HepG2 (cell line): ENCODE data around the gene TP53TG5. TPM values are rescaled to one million over a fixed set of nuclear protein-coding genes. Genes with fewer than 3 reads are reported as not detected.

Experiments used
- ATAC-seq: fragments of 200-7000 bp; cut with Tn5 transposase; 3 replicates; pipeline ENCODE4 v1.9.1; 2020; ENCODE audit warnings: mild to moderate bottlenecking, moderate library complexity
- BruUV-seq: library from RNA; stranded (reverse); fragments of 400-500 nt; replicated peaks from 2 replicates; lab custom pipeline; 2021; lab: Mats Ljungman, UMichigan
- CTCF ChIA-PET: fragments of 300-600 bp; formaldehyde crosslinking; extraction: SDS; loops from one replicate; lab custom pipeline; 2021; ENCODE audit warnings: low total read pairs, inconsistent platforms, low intra/inter-chr PET ratio; lab: Yijun Ruan, JAX
- POLR2A ChIA-PET: fragments of 350-600 bp; sonication (Branson Sonifier 250); formaldehyde crosslinking; loops from one replicate; lab custom pipeline; 2020; ENCODE audit warnings: antibody characterized with exemption, inconsistent platforms; lab: Yijun Ruan, JAX
- DNase-seq: peaks from one replicate; pipeline ENCODE4 v3.0.0-alpha.2; 2015; ENCODE audit warnings: low spot score
- FAIRE-seq: peaks from 3 replicates; lab custom pipeline; 2011; peaks lifted over from hg19 to GRCh38; lab: Jason Lieb, UNC
- H2AFZ ChIP-seq: one replicate; pipeline ENCODE4 v1.6.1; 2011; ENCODE audit warnings: low read length, inconsistent platforms
- H3K27ac ChIP-seq: fragments of 300-600 bp; 3 replicates; pipeline ENCODE4 v1.8.0; 2011; ENCODE audit warnings: mixed run types, mild to moderate bottlenecking, mixed read lengths, low read length, inconsistent platforms; ENCODE audit not compliant: insufficient read depth; ENCODE audit errors: extremely low read length
- H3K27me3 ChIP-seq, 2 experiments: fragments of 200-600 bp in 1 of 2; 2 replicates in 1 of 2; 3 replicates in 1 of 2; pipeline versions ENCODE4 v1.6.0 to v1.8.0; 2011; ENCODE audit warnings: low read length in 2 of 2, mild to moderate bottlenecking in 2 of 2, moderate library complexity in 2 of 2, inconsistent platforms in 1 of 2; ENCODE audit not compliant: insufficient read depth in 2 of 2, control insufficient read depth in 1 of 2
- H3K36me3 ChIP-seq, 2 experiments: fragments of 200-600 bp in 1 of 2; replicated peaks in 1 of 2; 2 replicates in 1 of 2; 3 replicates in 1 of 2; pipeline versions ENCODE4 v1.5.1 to v1.8.0; 2011; ENCODE audit warnings: low read length in 2 of 2, inconsistent platforms in 1 of 2; ENCODE audit not compliant: insufficient read depth in 2 of 2, control insufficient read depth in 1 of 2
- H3K4me1 ChIP-seq: 2 replicates; pipeline ENCODE4 v1.5.1; 2012; ENCODE audit warnings: low read length, inconsistent platforms; ENCODE audit not compliant: insufficient read depth
- H3K4me2 ChIP-seq: 2 replicates; pipeline ENCODE4 v1.6.0; 2011; ENCODE audit warnings: low read depth, low read length, inconsistent platforms
- H3K4me3 ChIP-seq, 3 experiments: fragments of 200-600 bp in 1 of 3; sonication (generic), shearing (Covaris generic) in 1 of 3; replicated peaks in 1 of 3; 2 replicates each; pipeline ENCODE4 v1.5.1; 2011 to 2016; ENCODE audit warnings: low read length in 3 of 3, inconsistent platforms in 2 of 3, low read depth in 2 of 3, mild to moderate bottlenecking in 2 of 3, control low read depth in 1 of 3, mixed read lengths in 1 of 3; ENCODE audit not compliant: insufficient read depth in 1 of 3
- H3K79me2 ChIP-seq: one replicate; pipeline ENCODE4 v1.6.1; 2011; ENCODE audit warnings: low read length, inconsistent platforms; ENCODE audit not compliant: insufficient read depth
- H3K9ac ChIP-seq: 2 replicates; pipeline ENCODE4 v1.6.0; 2011; ENCODE audit warnings: mild to moderate bottlenecking, low read depth, low read length, inconsistent platforms; ENCODE audit not compliant: insufficient read depth
- H3K9me3 ChIP-seq: 2 replicates; pipeline ENCODE4 v1.5.1; 2012; ENCODE audit warnings: mild to moderate bottlenecking, low read length
- H4K20me1 ChIP-seq: 2 replicates; pipeline ENCODE4 v1.6.0; 2011; ENCODE audit warnings: inconsistent platforms, mild to moderate bottlenecking, low read length, moderate library complexity; ENCODE audit not compliant: insufficient read depth
- ERF ChIP-seq: IDR thresholded peaks from 2 replicates; pipeline ENCODE4 v1.6.1; 2018; ENCODE audit warnings: missing biosample characterization, missing genetic modification reagents
- HHEX ChIP-seq: IDR thresholded peaks from 2 replicates; pipeline ENCODE4 v1.6.1; 2016; ENCODE audit warnings: control low read depth
- NPAS2 ChIP-seq: sonication (generic); formaldehyde crosslinking; IDR thresholded peaks from 2 replicates; pipeline ENCODE4 v1.8.0; 2022; ENCODE audit warnings: mild to moderate bottlenecking, missing genetic modification reagents, borderline replicate concordance
- PITX1 ChIP-seq: sonication (generic); formaldehyde crosslinking; IDR thresholded peaks from 2 replicates; pipeline ENCODE4 v1.5.1; 2020; ENCODE audit warnings: mild to moderate bottlenecking, missing genetic modification reagents
- REPIN1 ChIP-seq: sonication (generic); formaldehyde crosslinking; IDR thresholded peaks from 2 replicates; pipeline ENCODE4 v1.8.0; 2022; ENCODE audit warnings: missing genetic modification reagents, low read depth, mild to moderate bottlenecking, borderline replicate concordance
- SCMH1 ChIP-seq: sonication (generic); formaldehyde crosslinking; IDR thresholded peaks from 2 replicates; pipeline ENCODE4 v1.9.0; 2021; ENCODE audit warnings: missing genetic modification reagents, mild to moderate bottlenecking, borderline replicate concordance
- TOE1 ChIP-seq: sonication (generic); formaldehyde crosslinking; IDR thresholded peaks from 2 replicates; pipeline ENCODE4 v1.4.0; 2020; ENCODE audit warnings: mild to moderate bottlenecking, missing genetic modification reagents
- ZBTB25 ChIP-seq: IDR thresholded peaks from 2 replicates; pipeline ENCODE4 v1.6.1; 2018; ENCODE audit warnings: missing genetic modification reagents
- ZSCAN9 ChIP-seq: IDR thresholded peaks from 2 replicates; pipeline ENCODE4 v1.6.1; 2016; ENCODE audit warnings: borderline replicate concordance
- WGBS: methylation state at CpG from one replicate; pipeline ENCODE4 v1.1.6; 2017; ENCODE audit warnings: low lambda C conversion rate; 5-methylcytosine and 5-hydroxymethylcytosine counted together
- in situ Hi-C: cut with HindIII; loops from 2 replicates; pipeline ENCODE4 v1.10.0; 2017; ENCODE audit warnings: low pct_unique_long_range_greater_than_20kb; ENCODE audit not compliant: extremely low pct_ligation_motif_present
- intact Hi-C: fragments of 100-400 bp; cut with micrococcal nuclease; formaldehyde crosslinking; loops from one replicate; pipeline ENCODE4 v1.10.0; 2022; ENCODE audit not compliant: unreplicated experiment
- polyA plus RNA-seq, 8 experiments: library from polyadenylated mRNA; depleted of rRNA in 3 of 8; stranded (reverse) in 7 of 8; unstranded in 1 of 8; fragments of >200 nt; fragmentation: Illumina TruSeq in 4 of 8; extraction: Trizol in 4 of 8; gene quantifications; 2 replicates each; pipeline versions ENCODE4 v1.2.1 to v1.2.3, GENCODE V29; 2011 to 2016; ENCODE audit warnings: low read depth in 4 of 8, missing spikeins in 1 of 8, mixed read lengths in 1 of 8; ENCODE audit not compliant: insufficient read depth in 1 of 8
- total RNA-seq, 5 experiments: library from RNA; depleted of rRNA; stranded (reverse); fragments of >200 nt; fragmentation: Illumina TruSeq; extraction: Trizol; gene quantifications; 2 replicates each; pipeline ENCODE4 v1.2.3, GENCODE V29; 2016; ENCODE audit warnings: low read depth in 1 of 5
- TF ChIP-seq, protein P1 (sequence below): IDR thresholded peaks from 2 replicates; pipeline ENCODE4 v1.6.1; 2012; ENCODE audit warnings: low read depth, low read length, improper control_type of control experiment
- TF ChIP-seq, protein P2 (sequence below): sonication (generic); formaldehyde crosslinking; IDR thresholded peaks from 2 replicates; pipeline ENCODE4 v1.4.0; 2020; ENCODE audit warnings: mild to moderate bottlenecking, missing genetic modification reagents
- TF ChIP-seq, protein P3 (sequence below): IDR thresholded peaks from 2 replicates; pipeline ENCODE4 v1.6.1; 2016
- TF ChIP-seq, protein P4 (sequence below), 2 experiments: sonication (generic) in 1 of 2; formaldehyde crosslinking in 1 of 2; IDR thresholded peaks; 2 replicates each; pipeline versions ENCODE4 v1.5.1 to v1.6.1; 2011 to 2020; ENCODE audit warnings: borderline replicate concordance in 1 of 2, low read depth in 1 of 2, low read length in 1 of 2, mild to moderate bottlenecking in 1 of 2, missing genetic modification reagents in 1 of 2, moderate library complexity in 1 of 2

The TP53TG5 gene
- total and polyA plus RNA-seq, 2 of the 13 experiments (the other 11 are each of a cell fraction or from before 2014, with no cell fraction given) = 0.11 TPM; not detected in 1

GRCh38 chr20:45340951-45341350 lies 37.2 kb downstream of the TP53TG5 start:
- CTCF ChIA-PET = no interaction called here
- FAIRE-seq (peak; percentile 42), ATAC-seq (no peak), DNase-seq (peak; percentile 70)
- peaks cover 100% of the 10 kb centered on the region for H3K4me1 ChIP-seq
- no peaks in the 10 kb centered on the region for H4K20me1 ChIP-seq
- no peaks in the 10 kb centered on the region for H3K36me3 ChIP-seq
- POLR2A ChIA-PET = interaction anchor here (1.1 to 23.9 kb wide), 8 partner anchors 8 to 96 kb away, joined by 3 to 1422 read pairs (median 26); partner anchors contain the start of genes PIGT, SDC4 and SYS1
- peak overlapping the region; percentile 66 for H3K9ac ChIP-seq
- no TSS peak for BruUV-seq
- no peaks in the 10 kb centered on the region for H3K9me3 ChIP-seq
- peaks cover 51% of the 10 kb centered on the region for H3K79me2 ChIP-seq
- peak overlapping the region; percentile 80 for H3K27ac ChIP-seq
- intact Hi-C loops = loop anchor here (5.0 kb wide), 2 partner anchors 76 to 631 kb away; partner anchors contain the start of genes PIGT and ZNF335
- in situ Hi-C loops = no loop called here
- peak overlapping the region in 2 of 3 experiments; percentile 49 to 87; a peak in 2 of 6 replicates for H3K4me3 ChIP-seq
- WGBS = 0% methylated on average over 1 of the region's 1 CpG
- H3K27me3 ChIP-seq = no peaks in the 10 kb centered on the region
- H2AFZ ChIP-seq = no peak overlapping the region
- H3K4me2 ChIP-seq = peak overlapping the region; percentile 99
- TF ChIP-seq REPIN1 (CRISPR knock-in tag) (no peak), PITX1 (CRISPR knock-in tag) (peak; percentile 75), SCMH1 (CRISPR knock-in tag) (no peak), ZBTB25 (no peak), TOE1 (CRISPR knock-in tag) (0 out of 2 replicates have a peak, but pooled peaks have one; percentile 8), ZSCAN9 (CRISPR knock-in tag) (no peak), NPAS2 (CRISPR knock-in tag) (no peak), HHEX (CRISPR knock-in tag) (no peak), ERF (0 out of 2 replicates have a peak, but pooled peaks have one; percentile 8)
- TF ChIP-seq, protein P1, sequence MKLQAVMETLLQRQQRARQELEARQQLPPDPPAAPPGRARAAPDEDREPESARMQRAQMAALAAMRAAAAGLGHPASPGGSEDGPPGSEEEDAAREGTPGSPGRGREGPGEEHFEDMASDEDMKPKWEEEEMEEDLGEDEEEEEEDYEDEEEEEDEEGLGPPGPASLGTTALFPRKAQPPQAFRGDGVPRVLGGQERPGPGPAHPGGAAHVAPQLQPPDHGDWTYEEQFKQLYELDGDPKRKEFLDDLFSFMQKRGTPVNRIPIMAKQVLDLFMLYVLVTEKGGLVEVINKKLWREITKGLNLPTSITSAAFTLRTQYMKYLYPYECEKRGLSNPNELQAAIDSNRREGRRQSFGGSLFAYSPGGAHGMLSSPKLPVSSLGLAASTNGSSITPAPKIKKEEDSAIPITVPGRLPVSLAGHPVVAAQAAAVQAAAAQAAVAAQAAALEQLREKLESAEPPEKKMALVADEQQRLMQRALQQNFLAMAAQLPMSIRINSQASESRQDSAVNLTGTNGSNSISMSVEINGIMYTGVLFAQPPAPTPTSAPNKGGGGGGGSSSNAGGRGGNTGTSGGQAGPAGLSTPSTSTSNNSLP = 0 out of 2 replicates have a peak, but pooled peaks have one; percentile 5
- TF ChIP-seq, protein P2, sequence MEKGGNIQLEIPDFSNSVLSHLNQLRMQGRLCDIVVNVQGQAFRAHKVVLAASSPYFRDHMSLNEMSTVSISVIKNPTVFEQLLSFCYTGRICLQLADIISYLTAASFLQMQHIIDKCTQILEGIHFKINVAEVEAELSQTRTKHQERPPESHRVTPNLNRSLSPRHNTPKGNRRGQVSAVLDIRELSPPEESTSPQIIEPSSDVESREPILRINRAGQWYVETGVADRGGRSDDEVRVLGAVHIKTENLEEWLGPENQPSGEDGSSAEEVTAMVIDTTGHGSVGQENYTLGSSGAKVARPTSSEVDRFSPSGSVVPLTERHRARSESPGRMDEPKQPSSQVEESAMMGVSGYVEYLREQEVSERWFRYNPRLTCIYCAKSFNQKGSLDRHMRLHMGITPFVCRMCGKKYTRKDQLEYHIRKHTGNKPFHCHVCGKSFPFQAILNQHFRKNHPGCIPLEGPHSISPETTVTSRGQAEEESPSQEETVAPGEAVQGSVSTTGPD (CRISPR knock-in tag) = no peak
- TF ChIP-seq, protein P3, sequence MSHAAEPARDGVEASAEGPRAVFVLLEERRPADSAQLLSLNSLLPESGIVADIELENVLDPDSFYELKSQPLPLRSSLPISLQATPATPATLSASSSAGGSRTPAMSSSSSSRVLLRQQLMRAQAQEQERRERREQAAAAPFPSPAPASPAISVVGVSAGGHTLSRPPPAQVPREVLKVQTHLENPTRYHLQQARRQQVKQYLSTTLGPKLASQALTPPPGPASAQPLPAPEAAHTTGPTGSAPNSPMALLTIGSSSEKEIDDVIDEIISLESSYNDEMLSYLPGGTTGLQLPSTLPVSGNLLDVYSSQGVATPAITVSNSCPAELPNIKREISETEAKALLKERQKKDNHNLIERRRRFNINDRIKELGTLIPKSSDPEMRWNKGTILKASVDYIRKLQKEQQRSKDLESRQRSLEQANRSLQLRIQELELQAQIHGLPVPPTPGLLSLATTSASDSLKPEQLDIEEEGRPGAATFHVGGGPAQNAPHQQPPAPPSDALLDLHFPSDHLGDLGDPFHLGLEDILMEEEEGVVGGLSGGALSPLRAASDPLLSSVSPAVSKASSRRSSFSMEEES (CRISPR knock-in tag) = 0 out of 2 replicates have a peak, but pooled peaks have one; percentile 43
- TF ChIP-seq, protein P4, sequence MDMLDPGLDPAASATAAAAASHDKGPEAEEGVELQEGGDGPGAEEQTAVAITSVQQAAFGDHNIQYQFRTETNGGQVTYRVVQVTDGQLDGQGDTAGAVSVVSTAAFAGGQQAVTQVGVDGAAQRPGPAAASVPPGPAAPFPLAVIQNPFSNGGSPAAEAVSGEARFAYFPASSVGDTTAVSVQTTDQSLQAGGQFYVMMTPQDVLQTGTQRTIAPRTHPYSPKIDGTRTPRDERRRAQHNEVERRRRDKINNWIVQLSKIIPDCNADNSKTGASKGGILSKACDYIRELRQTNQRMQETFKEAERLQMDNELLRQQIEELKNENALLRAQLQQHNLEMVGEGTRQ (IDR thresholded peaks at IDR 0.05; ENCODE audit: low read depth, low read length) = peak; percentile 91
- TF ChIP-seq, protein P4 (CRISPR knock-in tag; IDR thresholded peaks at IDR 0.05; ENCODE audit: borderline replicate concordance) = peak; percentile 90; the same call in 1 of the 2 replicates
